ENCODE results near the gene MYO5C.

- no peak for TF ChIP-seq CTCF (IDR thresholded peaks at IDR 0.05)
- TF ChIP-seq POLR2AphosphoS5 (IDR thresholded peaks at IDR 0.05) = no peak
These were observed 132.0 kb downstream of the MYO5C start for GRCh38 chr15:52163321-52164190.

Data from breast epithelium (tissue), 3 donors.